Measurements from ENCODE around the gene LIMS1.
"Not testable (repeated sequence)": the region's sequence is repeated elsewhere in the genome, so short reads cannot be mapped to it uniquely, and the experiment has no call there.

DNA sequence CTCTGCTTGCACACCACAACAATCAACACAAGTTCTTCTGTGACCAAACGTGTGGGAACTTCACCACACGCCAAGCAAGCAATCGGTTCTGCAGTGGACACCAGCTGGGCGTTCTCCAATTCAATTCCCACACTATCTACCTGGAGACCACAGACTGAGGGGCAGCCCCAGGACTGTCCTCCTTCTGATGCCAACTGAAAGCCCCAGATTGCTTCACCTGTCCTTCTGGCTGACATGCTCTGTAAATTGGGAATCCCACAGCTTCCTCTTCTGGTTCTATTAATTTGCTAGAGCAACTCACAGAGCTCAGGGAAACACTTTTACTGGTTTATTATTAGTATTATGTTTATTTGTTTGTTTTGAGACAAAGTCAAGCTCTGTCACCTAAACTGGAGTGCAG, 131.7 kb downstream of the LIMS1 start:
- not testable (repeated sequence) for TF ChIP-seq TAF1 (CRISPR knock-in tag; IDR thresholded peaks at IDR 0.05); ZNF24 (IDR thresholded peaks at IDR 0.05); HOXA3 (CRISPR knock-in tag; IDR thresholded peaks at IDR 0.05); SP4 (CRISPR knock-in tag; IDR thresholded peaks at IDR 0.05); ELF4 (CRISPR knock-in tag; IDR thresholded peaks at IDR 0.05; ENCODE audit: borderline replicate concordance); DPF2 (CRISPR knock-in tag; IDR thresholded peaks at IDR 0.05; ENCODE audit: borderline replicate concordance, low read depth); CBFB (CRISPR knock-in tag; IDR thresholded peaks at IDR 0.05); NFE2L2 (IDR thresholded peaks at IDR 0.05; ENCODE audit: low read length); HMG20B (CRISPR knock-in tag; conservative IDR thresholded peaks at IDR 0.05)
- TF ChIP-seq, protein P1, sequence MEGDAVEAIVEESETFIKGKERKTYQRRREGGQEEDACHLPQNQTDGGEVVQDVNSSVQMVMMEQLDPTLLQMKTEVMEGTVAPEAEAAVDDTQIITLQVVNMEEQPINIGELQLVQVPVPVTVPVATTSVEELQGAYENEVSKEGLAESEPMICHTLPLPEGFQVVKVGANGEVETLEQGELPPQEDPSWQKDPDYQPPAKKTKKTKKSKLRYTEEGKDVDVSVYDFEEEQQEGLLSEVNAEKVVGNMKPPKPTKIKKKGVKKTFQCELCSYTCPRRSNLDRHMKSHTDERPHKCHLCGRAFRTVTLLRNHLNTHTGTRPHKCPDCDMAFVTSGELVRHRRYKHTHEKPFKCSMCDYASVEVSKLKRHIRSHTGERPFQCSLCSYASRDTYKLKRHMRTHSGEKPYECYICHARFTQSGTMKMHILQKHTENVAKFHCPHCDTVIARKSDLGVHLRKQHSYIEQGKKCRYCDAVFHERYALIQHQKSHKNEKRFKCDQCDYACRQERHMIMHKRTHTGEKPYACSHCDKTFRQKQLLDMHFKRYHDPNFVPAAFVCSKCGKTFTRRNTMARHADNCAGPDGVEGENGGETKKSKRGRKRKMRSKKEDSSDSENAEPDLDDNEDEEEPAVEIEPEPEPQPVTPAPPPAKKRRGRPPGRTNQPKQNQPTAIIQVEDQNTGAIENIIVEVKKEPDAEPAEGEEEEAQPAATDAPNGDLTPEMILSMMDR (CRISPR knock-in tag; IDR thresholded peaks at IDR 0.05) = not testable (repeated sequence)
